ENCODE results near the gene RHOC.

- TF ChIP-seq EZH2 (IDR thresholded peaks at IDR 0.05; ENCODE audit: borderline replicate concordance, insufficient read depth, low read depth, low read length, poor library complexity, severe bottlenecking) = no peak
- TF ChIP-seq, protein P1, sequence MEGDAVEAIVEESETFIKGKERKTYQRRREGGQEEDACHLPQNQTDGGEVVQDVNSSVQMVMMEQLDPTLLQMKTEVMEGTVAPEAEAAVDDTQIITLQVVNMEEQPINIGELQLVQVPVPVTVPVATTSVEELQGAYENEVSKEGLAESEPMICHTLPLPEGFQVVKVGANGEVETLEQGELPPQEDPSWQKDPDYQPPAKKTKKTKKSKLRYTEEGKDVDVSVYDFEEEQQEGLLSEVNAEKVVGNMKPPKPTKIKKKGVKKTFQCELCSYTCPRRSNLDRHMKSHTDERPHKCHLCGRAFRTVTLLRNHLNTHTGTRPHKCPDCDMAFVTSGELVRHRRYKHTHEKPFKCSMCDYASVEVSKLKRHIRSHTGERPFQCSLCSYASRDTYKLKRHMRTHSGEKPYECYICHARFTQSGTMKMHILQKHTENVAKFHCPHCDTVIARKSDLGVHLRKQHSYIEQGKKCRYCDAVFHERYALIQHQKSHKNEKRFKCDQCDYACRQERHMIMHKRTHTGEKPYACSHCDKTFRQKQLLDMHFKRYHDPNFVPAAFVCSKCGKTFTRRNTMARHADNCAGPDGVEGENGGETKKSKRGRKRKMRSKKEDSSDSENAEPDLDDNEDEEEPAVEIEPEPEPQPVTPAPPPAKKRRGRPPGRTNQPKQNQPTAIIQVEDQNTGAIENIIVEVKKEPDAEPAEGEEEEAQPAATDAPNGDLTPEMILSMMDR (IDR thresholded peaks at IDR 0.05) = no peak
Measured at GRCh38 chr1:112651205-112651604, 55.7 kb downstream of the RHOC start.

All from B cell (primary cell).